Measurements from ENCODE around the gene KATNAL1. TPM values are rescaled to one million over a fixed set of nuclear protein-coding genes. Genes with fewer than 3 reads are reported as not detected.

The KATNAL1 gene
- 5.0 to 8.3 TPM (median 7.8 TPM) in 5 replicates for total RNA-seq (2022; extraction: Qiagen RNA extraction)

DNA sequence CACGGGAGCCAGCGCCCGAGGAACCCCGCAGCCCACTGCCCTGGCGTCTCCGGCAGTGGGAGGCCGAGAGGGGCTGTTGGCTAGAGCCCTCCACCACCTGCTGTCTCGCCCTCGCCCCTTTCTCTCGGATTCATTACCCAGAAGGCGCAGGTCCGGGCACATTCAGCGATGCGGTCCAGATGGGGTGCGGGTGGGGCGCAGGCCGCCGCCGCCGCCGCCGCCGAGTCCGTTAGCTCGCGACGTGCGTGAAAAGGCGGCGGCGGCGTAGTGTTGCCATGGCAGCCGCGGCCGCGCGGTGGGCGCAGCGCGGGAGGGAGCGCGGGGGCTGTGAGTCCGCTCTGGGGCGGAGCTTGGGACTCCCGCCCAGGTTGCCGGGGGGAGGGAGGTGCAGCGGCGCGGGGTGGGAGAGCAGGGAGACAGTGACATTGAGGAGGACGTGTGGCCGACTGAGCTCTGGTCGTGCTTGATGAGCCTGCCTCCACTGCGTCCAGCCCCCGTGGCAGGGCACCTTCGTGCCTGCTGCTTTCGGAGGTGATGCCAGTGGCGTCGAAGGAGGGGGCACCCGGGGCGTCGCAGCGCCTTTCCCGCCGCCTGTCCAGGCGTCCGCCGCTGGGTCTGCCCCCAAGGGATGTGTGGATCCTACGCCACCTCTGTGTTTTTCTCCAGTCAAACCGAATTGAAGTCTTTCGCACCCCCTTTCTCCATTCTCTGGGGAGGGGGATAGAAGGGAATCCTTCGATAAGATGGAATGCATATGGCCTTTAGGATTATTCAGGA is at the start of gene KATNAL1:
KATNAL1 (minus strand) TSS at position 358 of the 777 bp plus-strand sequence. CDS start 23,774 bp downstream, outside the sequence.

Other genes starting within 250 kb of the KATNAL1 start
- gene UBE2L5, start 114.9 kb upstream of the KATNAL1 start, total RNA-seq (2022; extraction: Qiagen RNA extraction) = not detected in 5 replicates
- gene HMGB1, start 158.4 kb upstream of the KATNAL1 start, total RNA-seq (2022; extraction: Qiagen RNA extraction) = 586 to 820 TPM (median 637 TPM) in 5 replicates

All from A549 treated with dexamethasone at 1 μM for 4 hours (cell line).